ENCODE data around the gene SERINC3. TPM values are rescaled to one million over a fixed set of nuclear protein-coding genes. Genes with fewer than 3 reads are reported as not detected.

Gene SERINC3
- total RNA-seq, 1 experiment from 2014 or later: 41.3 TPM

DNA sequence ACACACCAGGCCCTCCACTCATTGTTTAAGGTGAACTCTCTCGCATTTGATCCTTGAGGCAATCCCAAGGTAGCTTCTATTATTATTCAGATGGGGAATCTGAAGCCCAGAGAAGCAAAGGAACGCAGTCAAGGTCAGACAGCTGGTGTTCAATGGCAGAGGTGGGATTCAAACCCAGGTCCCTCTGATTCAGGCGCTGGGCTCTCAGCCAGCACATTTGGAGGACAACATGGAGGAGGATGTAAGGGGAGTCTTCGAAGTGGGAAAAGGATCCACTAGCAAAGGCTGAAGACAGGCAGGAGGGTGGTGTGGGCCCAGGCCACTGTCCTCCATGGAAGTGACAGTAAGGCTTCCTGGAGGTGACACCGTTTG is 60.1 kb downstream of the SERINC3 start:
- ChIA-PET POLR2A (no interaction called here), CTCF (interaction anchor here (0.9 to 2.1 kb wide), 5 partner anchors 10 to 245 kb away, joined by 3 to 10 read pairs (median 4); no protein-coding TSS in a partner anchor)
- no peak overlapping the region for H3K27ac Mint-ChIP-seq
- H3K36me3 Mint-ChIP-seq: no peaks in the 10 kb centered on the region
- no peak overlapping the region for H3K4me3 Mint-ChIP-seq
- TF ChIP-seq CBFB (CRISPR knock-in tag; IDR thresholded peaks at IDR 0.05; ENCODE audit: low read depth) (no peak), STAT6 (CRISPR knock-in tag; conservative IDR thresholded peaks at IDR 0.05; ENCODE audit: low read depth) (no peak), NFE2L1 (CRISPR knock-in tag; IDR thresholded peaks at IDR 0.05) (no peak), ZNF317 (CRISPR knock-in tag; IDR thresholded peaks at IDR 0.05; ENCODE audit: borderline replicate concordance, low read depth) (no peak), ELF4 (CRISPR knock-in tag; IDR thresholded peaks at IDR 0.05; ENCODE audit: low read depth) (no peak), TCF7 (CRISPR knock-in tag; IDR thresholded peaks at IDR 0.05; ENCODE audit: low read depth) (no peak), MXD4 (CRISPR knock-in tag; IDR thresholded peaks at IDR 0.05; ENCODE audit: borderline replicate concordance) (no peak)
- H3K4me1 Mint-ChIP-seq: peaks cover 10% of the 10 kb centered on the region
- no peaks in the 10 kb centered on the region for H3K9me3 Mint-ChIP-seq
- H3K27me3 Mint-ChIP-seq (ENCODE audit: low read depth): no peaks in the 10 kb centered on the region; the same call in 1 of the 2 replicates
- ATAC-seq (no peak), DNase-seq (ENCODE audit: low spot score) (no peak)

DNA sequence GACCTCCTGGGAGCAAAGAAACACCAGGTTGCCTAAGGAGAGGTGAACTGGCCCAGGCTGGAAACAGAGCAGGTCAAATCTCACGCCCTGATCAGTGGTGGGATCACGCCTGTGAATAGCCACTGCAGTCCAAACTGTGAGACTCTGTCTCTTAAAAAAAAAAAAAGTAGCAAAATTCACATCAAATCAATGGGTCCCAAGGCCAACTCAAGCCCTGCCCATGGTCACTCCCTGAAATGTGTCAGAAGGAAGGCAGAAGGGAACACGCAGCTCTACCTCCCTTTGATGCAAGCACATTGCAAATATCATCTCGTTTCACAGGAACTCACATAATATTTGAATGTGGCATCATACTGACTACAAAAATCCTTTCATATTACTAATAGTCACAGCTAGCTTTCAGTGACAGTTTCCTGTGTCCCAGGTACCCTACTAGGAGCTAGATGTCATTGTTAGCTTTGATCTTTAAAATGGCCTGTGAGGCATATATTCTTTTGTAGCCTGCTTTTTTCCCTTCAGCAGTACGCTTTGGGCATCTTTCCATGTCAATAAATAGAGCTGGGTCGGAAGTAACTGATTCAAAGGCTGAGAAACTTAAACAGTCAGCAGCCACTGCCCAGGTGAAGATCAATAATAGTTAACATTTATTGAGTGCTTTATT is 60.6 kb downstream of the SERINC3 start:
- Mint-ChIP-seq H3K36me3 (no peaks in the 10 kb centered on the region), H3K27ac (no peak overlapping the region), H3K27me3 (ENCODE audit: low read depth) (no peaks in the 10 kb centered on the region; the same call in 1 of the 2 replicates), H3K9me3 (no peaks in the 10 kb centered on the region), H3K4me3 (no peak overlapping the region), H3K4me1 (peaks cover 10% of the 10 kb centered on the region)
- ATAC-seq (no peak), DNase-seq (ENCODE audit: low spot score) (no peak)
- ChIA-PET CTCF (interaction anchor here (0.9 to 2.3 kb wide), 6 partner anchors 10 to 244 kb away, joined by 3 to 10 read pairs (median 5); no protein-coding TSS in a partner anchor), POLR2A (no interaction called here)
- TF ChIP-seq, protein P1, sequence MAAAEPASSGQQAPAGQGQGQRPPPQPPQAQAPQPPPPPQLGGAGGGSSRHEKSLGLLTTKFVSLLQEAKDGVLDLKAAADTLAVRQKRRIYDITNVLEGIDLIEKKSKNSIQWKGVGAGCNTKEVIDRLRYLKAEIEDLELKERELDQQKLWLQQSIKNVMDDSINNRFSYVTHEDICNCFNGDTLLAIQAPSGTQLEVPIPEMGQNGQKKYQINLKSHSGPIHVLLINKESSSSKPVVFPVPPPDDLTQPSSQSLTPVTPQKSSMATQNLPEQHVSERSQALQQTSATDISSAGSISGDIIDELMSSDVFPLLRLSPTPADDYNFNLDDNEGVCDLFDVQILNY (CRISPR knock-in tag; IDR thresholded peaks at IDR 0.05): no peak
- TF ChIP-seq JUN (CRISPR knock-in tag; IDR thresholded peaks at IDR 0.05) (no peak), SP1 (CRISPR knock-in tag; conservative IDR thresholded peaks at IDR 0.05) (no peak), GABPB1 (CRISPR knock-in tag; IDR thresholded peaks at IDR 0.05) (peak; percentile 40; the same call in 1 of the 2 replicates)
- TF ChIP-seq, protein P2, sequence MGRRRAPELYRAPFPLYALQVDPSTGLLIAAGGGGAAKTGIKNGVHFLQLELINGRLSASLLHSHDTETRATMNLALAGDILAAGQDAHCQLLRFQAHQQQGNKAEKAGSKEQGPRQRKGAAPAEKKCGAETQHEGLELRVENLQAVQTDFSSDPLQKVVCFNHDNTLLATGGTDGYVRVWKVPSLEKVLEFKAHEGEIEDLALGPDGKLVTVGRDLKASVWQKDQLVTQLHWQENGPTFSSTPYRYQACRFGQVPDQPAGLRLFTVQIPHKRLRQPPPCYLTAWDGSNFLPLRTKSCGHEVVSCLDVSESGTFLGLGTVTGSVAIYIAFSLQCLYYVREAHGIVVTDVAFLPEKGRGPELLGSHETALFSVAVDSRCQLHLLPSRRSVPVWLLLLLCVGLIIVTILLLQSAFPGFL (CRISPR knock-in tag; IDR thresholded peaks at IDR 0.05; ENCODE audit: borderline replicate concordance): peak; percentile 60; the same call in 1 of the 2 replicates

- ChIA-PET POLR2A (no interaction called here), CTCF (interaction anchor here (1.0 to 2.3 kb wide), 4 partner anchors 11 to 244 kb away, joined by 3 to 7 read pairs (median 5); no protein-coding TSS in a partner anchor)
- Mint-ChIP-seq H3K9me3 (no peaks in the 10 kb centered on the region), H3K27me3 (ENCODE audit: low read depth) (no peaks in the 10 kb centered on the region; the same call in 1 of the 2 replicates), H3K4me3 (no peak overlapping the region), H3K27ac (no peak overlapping the region), H3K36me3 (no peaks in the 10 kb centered on the region), H3K4me1 (peaks cover 10% of the 10 kb centered on the region)
- ATAC-seq (no peak; the same call in 1 of the 2 replicates), DNase-seq (ENCODE audit: low spot score) (no peak)
- TF ChIP-seq GTF2I (CRISPR knock-in tag; conservative IDR thresholded peaks at IDR 0.05): no peak
- no peak for TF ChIP-seq NFYB (CRISPR knock-in tag; conservative IDR thresholded peaks at IDR 0.05; ENCODE audit: low read depth)
- TF ChIP-seq IRF2 (CRISPR knock-in tag; IDR thresholded peaks at IDR 0.05; ENCODE audit: borderline replicate concordance, low read depth): no peak
- TF ChIP-seq, protein P2 (CRISPR knock-in tag; IDR thresholded peaks at IDR 0.05; ENCODE audit: borderline replicate concordance): no peak
- TF ChIP-seq, protein P3, sequence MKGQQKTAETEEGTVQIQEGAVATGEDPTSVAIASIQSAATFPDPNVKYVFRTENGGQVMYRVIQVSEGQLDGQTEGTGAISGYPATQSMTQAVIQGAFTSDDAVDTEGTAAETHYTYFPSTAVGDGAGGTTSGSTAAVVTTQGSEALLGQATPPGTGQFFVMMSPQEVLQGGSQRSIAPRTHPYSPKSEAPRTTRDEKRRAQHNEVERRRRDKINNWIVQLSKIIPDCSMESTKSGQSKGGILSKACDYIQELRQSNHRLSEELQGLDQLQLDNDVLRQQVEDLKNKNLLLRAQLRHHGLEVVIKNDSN (CRISPR knock-in tag; IDR thresholded peaks at IDR 0.05): no peak
- no peak for TF ChIP-seq TEAD1 (CRISPR knock-in tag; IDR thresholded peaks at IDR 0.05)
Measured at GRCh38 chr20:44460795-44461141, 61.1 kb downstream of the SERINC3 start.

Measured in WTC11 (cell line).